HG02610 (cell line): Measurements from ENCODE around the gene THSD4.
"Not testable (repeated sequence)": the region's sequence is repeated elsewhere in the genome, so short reads cannot be mapped to it uniquely, and the experiment has no call there.

ENCODE experiments used
- ATAC-seq: cut with Tn5 transposase; IDR thresholded peaks from one replicate; pipeline ENCODE4 v1.9.1; 2021; ENCODE audit warnings: mild to moderate bottlenecking, moderate library complexity; ENCODE audit not compliant: unreplicated experiment

Gene THSD4

DNA sequence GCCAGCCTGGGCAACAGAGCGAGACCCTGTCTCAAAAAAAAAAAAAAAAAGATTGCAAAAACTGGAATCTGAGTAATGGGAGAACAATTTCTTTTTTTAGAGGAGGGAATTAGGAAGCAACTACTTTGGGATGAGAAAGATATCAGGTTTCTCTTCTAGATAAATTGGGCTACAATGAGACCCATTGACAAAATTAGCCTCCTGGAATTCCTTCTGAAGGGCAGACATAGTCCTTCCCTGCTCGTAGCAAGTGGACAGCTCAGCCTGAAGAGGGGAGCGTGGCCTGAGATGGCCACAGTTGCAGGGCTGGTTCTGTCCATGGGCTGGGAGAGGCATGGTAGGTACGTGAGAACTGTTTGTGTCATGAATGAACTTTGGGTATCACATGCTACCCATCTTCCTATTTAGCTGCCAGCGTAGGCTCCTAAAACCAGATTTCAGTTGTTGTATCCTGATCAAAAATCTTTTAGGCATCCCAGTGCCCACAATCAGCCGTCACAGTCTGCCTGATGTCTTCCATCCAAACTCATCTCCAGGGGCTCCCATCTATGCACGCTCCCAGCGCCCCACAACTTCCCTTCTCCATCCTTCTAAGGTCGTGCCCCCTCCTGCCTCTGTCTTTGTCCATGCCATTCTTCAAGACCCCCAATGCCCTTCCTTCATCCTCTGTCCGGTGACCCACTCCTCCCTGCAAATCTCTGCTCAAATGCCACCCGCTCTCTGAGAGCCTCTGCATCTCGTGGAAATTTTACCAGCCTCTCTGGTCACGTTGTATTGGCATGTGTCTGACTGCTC, 603.0 kb downstream of the THSD4 start:
- no peak for ATAC-seq

GRCh38 chr15:71723344-71723743, 608.1 kb downstream of the THSD4 start:
- ATAC-seq, result no peak

GRCh38 chr15:71725207-71725955, 610.1 kb downstream of the THSD4 start:
- ATAC-seq, result not testable (repeated sequence)

- no peak for ATAC-seq
Measured at GRCh38 chr15:71728881-71729280, 613.6 kb downstream of the THSD4 start.

DNA sequence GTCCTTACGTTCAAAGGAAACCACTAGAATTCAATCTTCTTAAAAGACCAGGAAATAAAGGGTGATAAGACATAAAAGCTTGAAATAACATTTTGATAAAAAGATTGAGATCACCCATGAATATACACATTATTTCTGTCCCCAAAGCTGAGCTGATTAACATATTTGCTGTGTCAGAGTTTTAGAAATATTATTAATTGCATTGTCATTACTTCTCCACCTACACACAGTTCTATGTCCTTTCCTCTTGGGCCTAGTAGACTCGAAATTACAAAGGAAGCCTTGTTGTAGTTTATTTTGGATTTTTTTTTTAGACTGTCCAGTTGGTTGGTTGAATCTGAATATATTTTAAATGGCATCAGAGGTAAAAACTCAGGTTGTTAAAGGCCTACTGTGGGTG, 614.0 kb downstream of the THSD4 start:
- ATAC-seq, result no peak

DNA sequence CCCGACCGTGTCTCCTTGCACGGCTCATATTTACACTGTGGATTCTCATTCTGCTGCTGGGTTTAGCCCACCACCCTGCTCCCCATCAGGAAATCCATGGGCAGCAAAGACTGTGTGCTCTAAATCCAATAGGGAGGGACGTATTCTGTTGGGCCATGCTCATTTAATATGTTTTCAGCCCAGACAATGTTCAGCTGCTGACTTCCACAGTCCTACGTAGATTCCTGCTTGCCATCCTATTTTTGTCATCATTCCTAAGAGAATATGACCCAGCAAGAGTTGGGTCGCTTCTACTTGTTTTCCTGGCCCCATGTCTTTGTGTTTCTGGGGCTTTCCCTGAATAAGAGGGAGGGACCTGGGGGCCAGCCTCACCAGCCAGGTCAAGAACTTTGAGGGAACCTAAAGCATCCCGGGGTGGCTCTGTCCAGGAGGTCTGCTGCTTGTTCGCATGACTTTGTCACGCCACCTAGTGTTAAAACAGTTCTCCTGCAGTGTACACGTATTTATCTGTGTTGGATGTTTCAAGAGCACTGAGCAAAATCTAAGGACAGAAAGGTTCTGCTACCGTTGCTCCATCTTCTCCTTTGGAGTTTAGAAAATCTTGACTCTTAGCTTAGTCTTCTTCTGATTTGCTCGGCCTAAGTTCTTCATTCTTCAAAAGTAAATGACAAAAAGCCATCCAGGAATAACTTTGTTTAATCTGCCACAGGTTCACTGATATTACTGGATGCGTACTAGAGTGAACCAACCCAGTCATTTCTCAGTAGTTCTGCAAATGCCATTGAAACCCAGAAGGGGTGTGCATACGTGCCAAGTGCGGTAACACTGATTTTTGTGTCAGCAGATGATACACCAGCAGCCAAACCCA, 615.2 kb downstream of the THSD4 start:
- ATAC-seq, result no peak

GRCh38 chr15:71732636-71733035, 617.4 kb downstream of the THSD4 start:
- no peak for ATAC-seq

- no peak for ATAC-seq
Measured at GRCh38 chr15:71733122-71733521, 617.9 kb downstream of the THSD4 start.

DNA sequence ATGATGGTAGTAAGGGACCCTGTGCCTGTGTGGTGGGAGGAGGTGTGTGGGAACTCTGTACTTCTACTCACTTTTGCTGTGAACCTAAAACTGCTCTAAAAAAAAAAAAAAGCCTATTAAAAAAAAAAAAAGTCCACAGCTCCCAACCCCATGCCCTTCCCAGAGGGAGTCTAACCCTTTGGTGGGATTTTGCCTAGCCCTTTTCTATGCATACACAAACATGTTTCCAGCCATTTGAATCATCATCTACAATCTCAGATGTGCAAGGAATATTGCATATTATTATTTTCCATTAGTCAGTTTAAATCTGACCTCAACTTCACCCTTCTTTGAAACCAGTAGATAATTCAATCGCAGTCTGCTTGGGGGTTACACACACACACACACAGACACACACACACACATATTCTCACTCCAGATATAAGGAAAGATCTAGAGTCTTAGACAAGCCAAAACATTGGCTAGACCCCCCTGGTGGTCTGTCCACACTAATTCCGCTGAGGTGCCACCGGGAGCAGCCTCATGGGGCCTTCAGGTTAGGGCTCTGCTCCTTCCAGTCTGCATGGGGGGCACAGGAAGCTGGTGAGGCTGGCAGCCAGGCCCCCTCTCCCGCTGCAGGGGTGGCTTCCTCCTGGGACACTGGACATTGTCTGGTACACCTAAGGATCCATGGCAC, 619.6 kb downstream of the THSD4 start:
- no peak for ATAC-seq

DNA sequence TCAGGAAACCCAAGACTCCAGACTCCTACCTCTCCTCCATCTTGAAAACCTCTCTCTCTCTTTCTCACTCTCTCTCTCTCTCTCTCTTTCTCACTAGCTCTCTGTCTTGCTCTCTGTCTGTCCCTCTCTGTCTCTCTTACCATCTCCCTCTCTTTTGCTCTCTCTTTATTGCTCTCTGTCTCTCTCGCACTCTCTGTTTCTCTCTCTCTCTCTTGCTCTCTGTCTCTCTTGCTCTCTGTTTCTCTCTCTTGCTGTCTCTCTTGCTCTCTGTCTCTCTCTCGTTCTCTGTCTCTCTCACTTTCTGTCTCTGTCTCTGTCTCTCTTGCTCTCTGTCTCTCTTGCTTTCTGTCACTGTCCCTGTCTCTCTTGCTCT, 620.1 kb downstream of the THSD4 start:
- no peak for ATAC-seq

DNA sequence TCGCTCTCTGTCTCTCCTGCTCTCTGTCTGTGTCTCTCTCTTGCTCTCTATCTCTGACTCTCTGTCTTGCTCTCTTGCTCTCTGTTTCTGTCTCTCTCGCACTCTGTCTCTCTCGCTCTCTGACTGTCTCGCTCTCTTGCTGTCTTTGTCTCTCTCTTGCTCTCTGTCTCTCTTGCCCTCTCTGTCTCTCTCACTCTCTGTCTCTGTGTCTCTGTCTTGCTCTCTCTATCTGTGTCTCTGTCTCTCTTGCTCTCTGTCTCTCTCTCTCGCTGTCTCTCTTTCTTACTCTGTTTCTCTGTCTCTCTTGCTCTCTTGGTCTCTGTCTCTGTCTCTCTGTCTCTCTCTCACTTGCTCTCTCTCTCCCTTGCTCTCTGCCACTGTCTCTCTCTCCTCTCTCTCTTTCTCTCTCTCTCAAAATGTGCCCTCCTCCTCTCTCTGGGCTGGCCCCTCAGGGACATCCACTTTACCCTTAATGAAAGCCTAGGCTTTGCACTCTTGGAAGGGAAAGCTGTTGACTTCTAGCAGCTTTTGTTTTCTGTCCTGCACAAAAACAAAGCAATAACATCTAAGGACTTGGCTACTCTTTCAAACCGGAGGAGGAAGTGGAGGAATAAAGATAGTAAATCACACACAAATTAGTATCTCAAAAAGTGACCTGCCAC, 621.1 kb downstream of the THSD4 start:
- ATAC-seq, result no peak

DNA sequence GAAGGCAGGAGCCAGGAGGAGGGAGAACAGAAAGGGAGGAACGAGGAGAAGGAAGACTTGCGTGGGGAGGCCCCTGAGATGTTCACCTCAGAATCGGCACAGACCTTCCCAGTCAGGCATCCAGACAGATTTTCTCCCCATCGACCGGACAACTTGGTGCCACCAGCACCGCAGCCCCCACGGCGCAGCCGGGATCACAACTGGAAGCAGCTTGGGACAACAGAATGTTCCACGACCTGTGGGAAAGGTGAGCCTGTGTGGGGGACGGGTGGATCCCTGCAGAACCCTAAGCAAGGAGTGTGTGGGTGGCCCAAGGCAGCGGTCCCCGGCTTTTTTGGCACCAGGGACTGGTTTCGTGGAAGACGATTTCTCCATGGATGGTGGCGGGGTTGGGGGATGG, 622.5 kb downstream of the THSD4 start:
- no peak for ATAC-seq

DNA sequence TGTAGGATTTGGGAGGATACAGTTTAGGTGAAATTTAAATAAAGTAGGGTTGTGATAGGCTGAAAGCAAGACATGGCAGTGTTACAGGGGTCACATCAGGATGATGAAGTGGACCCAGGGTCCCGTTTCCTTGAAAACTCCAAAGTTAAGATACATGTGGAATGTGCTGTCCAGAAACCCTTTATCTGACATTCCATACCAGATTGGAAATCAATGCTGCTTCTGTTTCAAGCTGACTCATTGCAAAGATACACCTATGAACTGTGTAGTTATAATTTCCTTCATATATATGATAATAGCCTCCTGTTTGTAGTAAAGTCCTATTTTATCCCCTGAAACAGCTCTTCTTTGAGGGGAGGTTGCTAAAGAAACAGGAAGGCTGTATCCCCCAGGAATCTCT, 624.1 kb downstream of the THSD4 start:
- no peak for ATAC-seq

GRCh38 chr15:71742964-71743363, 627.7 kb downstream of the THSD4 start:
- no peak for ATAC-seq

- no peak for ATAC-seq
Measured at GRCh38 chr15:71743861-71744382, 628.7 kb downstream of the THSD4 start.

- ATAC-seq, result no peak
Measured at GRCh38 chr15:71746719-71747118, 631.4 kb downstream of the THSD4 start.

DNA sequence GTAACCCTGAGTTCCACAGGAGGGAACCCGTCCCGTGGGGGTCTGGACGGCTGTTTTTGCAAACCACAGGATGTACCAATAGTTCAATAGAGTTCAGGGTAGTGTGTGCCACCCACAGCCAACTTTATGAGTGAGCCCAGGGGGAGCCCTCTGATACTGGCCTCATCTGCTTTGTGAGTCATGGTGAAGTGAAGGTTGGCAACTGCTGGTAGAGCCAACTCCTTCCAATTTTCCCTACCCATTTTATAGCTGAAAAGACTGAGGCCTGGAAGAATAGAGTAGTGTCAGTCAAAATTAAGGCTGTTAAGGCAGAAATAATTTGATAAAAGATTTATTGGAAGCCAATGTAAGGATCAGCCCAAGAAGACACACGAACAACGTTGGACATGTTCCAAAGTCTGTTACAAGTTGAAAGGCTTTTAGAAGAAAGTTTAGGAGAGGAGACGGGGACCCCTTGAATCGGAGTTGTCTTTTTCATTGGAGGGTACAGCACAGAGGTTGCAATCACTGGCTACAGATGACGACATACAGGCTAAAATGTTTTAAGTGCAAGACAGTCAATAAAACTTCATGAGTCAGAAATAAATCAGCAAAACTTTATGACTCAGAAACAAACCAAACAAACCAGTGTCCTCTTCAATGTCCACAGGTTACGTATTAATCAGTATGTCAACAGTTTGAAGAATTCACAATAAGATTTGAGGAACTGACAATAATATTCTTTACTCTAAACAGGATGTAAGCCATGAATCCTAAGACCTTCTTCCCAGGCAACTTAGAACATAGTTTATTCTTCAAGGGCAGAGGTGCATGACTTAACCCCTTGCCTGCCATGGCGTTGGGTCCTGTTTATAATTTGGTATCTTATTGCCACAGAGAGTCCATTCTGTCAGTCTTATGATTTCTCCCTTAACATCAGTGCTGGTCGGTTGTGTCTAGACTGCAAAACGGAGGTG, 632.1 kb downstream of the THSD4 start:
- no peak for ATAC-seq

- ATAC-seq, result no peak
Measured at GRCh38 chr15:71748293-71748718, 633.0 kb downstream of the THSD4 start.

GRCh38 chr15:71749500-71749899, 634.2 kb downstream of the THSD4 start:
- ATAC-seq, result no peak
